GM10266 (cell line): ENCODE results near the gene NPHP4.

Source experiments
- DNase-seq: peaks from one replicate; pipeline ENCODE4 v3.0.0; 2012; ENCODE audit errors: extremely low spot score
- CTCF ChIP-seq: IDR thresholded peaks from 2 replicates; pipeline ENCODE4 v1.5.1; 2012; ENCODE audit warnings: mild to moderate bottlenecking, low read depth; ENCODE audit not compliant: control insufficient read depth, insufficient read depth; ENCODE audit errors: missing control alignments

Gene NPHP4

DNA sequence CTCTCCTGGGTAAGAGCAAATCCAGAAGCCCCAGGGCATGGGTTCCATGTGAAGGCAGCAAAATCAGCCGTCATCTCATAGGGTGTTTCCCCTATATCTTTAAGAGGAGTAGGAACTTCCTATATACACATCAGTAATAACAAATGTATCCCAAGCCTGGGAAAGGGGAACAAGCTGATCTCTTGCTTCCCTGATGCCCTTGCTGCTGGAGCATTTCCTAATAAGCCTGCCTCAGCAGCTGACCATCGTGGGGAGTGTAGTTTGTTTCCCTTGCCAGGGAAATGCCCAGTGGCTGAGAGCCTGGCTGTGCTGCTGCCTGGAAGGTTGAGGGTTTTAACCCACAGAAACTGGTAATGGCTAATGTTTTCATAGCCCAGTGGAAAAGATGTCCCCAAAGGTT is 177.0 kb downstream of the NPHP4 start:
- TF ChIP-seq CTCF = no peak
- DNase-seq = no peak

DNA sequence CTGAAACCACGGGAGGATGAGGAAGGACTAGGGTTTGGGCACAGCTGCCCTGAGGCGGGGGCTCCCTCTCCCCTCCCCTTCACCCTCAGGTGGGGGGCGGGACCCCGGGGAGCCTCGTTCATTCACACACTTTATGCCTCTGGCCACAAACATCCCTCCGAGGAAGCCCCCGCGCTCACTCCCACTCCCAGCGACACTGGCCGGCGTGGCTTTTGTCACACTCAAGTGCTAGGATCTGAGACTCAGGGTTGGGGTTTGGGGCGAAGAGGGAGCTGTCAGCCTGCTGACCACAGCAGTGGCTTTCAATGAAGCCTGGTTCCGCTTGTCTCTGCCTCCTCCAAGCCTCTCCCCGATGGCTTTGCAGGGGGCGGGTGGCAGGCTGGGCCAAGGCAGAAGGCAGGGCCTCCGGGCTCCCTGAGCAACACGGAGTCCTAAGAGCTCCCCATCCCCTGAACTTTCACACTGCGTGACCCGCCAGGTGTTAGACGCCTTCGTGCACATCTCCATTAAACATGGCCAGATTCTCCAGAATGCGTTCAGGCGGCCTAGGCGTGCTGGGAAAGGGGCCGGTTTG is 178.1 kb downstream of the NPHP4 start:
- no peak for DNase-seq
- no peak for TF ChIP-seq CTCF

- TF ChIP-seq CTCF = no peak
- DNase-seq = no peak
These were observed 178.7 kb downstream of the NPHP4 start for GRCh38 chr1:5813480-5813879.
